GM21619 (cell line): Measurements from ENCODE around the gene TRERF1.

ENCODE experiments used
- ATAC-seq: cut with Tn5 transposase; IDR thresholded peaks from one replicate; pipeline ENCODE4 v1.9.1; 2021; ENCODE audit not compliant: unreplicated experiment

TRERF1 gene

DNA sequence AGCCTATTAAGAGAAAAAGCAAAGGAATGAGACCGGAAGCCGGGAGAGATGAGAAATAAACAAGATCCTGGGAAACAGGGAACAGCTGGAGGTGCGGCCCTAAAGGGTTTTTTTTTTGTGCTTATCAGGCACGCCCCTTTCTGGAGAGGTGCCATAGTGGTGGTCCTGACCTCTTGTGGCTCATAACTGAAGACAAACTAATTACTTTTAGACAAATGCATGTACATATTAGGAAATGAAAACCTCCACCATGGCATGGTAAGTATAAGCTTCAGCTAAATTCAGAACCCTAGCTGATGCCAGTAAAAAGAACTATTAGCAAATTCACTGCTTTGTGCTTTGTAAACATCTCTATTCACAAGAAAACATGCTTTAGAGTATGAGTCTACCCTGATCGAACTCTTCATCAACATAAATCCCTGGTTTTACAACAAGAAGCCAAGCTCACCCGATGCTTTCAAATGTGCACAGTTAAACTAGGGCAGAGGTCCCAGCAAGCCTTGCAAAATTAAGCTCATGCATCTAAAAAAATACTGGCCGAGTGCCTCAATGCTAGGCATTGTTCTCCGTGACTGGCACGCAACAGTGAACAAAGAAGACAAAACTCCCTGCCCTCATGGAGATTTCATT lies 137.7 kb downstream of the TRERF1 start:
- no peak for ATAC-seq

- ATAC-seq, result no peak
Observed at GRCh38 chr6:42313038-42313437, 138.7 kb downstream of the TRERF1 start.

- no peak for ATAC-seq
Observed at GRCh38 chr6:42307141-42307470, 144.6 kb downstream of the TRERF1 start.

GRCh38 chr6:42306439-42307140 lies 145.1 kb downstream of the TRERF1 start:
- ATAC-seq, result no peak

DNA sequence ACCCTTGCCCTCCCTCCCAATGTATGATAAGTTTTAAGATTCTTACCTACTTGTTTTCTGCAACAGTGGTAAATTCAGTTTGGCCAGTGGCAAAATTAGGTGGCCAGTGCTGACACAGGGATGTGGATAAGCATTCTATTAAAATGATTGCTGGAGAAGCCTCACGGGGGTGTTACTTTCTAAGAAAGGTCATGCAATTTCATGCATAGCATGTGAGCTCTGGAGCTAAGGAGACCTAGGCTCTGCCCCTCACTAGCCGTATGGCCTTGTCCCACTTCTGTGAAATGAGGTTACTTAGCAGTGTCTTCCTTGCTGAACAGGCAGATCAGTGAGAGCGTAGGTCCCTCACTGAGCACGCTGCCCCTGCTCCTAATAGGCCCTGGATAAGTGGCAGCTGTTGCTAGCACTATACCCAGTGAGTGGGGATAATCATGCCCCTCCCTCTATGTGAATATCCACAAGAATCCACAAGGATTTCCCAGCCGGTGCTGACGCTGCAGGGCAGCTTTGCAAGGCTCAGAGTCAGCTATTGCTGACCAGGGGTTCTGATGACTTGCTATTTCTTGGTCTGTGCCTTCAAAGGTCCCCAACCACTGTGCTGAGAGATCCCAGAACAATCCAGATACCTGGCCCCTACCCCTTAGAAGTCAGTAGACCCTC lies 147.5 kb downstream of the TRERF1 start:
- ATAC-seq, result no peak

GRCh38 chr6:42302411-42302810 lies 149.3 kb downstream of the TRERF1 start:
- ATAC-seq, result no peak

- no peak for ATAC-seq
Observed at GRCh38 chr6:42301986-42302385, 149.7 kb downstream of the TRERF1 start.

DNA sequence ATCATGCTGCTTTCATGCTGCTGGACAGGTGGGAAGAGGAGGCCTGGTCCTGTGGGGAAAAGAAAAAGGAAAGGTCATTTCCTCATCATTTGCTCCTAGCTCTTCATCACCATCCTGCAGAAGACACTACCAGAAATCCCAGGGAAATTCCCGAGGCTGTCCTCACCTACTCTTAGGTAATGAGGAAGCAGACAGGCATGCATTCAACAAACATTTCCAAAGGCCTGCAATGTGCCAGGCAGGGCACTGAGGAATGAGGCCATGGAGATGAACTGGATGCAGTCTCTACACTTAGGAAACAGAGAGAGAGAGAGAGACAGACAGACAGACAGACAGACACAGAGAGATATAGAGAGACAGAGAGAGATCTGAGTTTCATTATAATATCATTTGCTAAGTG lies 151.0 kb downstream of the TRERF1 start:
- ATAC-seq, result no peak

- no peak for ATAC-seq
Observed at GRCh38 chr6:42300185-42300584, 151.5 kb downstream of the TRERF1 start.

DNA sequence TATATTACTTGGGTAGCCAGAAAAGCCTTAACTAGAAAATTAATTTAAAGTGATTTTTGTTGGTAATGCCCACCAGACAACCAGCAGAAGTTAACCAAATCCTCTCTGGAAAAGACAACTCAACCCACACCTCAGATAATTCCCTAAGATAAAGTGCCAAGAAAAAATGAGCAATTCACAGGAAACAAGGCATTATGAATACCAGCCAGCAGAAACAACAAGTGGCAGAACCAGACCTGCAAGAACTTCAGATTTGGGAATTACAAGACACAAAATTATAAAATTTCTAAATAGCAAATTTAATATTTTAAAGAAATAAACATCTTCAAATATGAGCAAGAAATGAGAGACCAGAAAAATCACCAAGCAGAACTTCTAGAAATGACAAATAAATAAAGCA lies 154.1 kb downstream of the TRERF1 start:
- ATAC-seq, result no peak

- no peak for ATAC-seq
Observed at GRCh38 chr6:42296614-42297013, 155.1 kb downstream of the TRERF1 start.

DNA sequence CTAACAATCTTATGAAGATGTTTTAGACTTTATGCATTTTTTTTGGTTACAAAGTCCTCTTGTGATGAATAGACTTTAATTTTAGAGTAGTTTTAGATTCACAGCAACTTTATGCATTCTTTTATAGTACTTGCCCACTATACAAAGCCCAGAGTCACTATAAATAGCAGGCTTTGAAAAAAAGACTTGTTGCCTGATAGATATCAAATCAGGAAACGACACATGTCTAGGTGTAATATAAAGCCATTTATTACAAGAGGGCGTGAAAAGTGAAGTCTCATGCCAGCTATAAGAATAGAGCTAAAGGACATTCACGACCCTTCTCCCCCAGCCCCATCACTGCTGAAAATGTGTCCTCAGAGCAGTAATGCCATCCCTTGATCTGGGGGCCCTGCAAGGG lies 156.0 kb downstream of the TRERF1 start:
- no peak for ATAC-seq

- ATAC-seq, result no peak
Observed at GRCh38 chr6:42295181-42295580, 156.5 kb downstream of the TRERF1 start.

DNA sequence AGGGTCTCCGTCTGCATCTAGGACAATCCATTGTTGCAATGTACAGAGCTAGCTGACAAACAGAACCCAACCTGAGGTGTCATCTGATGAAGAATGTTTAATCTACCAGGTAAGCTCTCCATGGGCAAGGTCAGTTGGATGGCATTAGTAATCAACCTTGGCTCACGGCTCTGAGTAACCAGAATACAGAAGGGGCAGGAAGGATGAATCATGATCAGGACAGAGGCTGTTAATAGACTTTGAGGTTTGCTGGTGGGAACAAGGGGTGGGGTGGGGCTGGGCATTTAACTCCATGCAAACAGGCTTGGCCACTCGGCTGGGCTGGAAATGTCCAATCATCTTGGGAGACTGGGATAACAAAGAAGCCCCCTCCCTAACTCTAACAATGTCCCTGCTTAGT lies 157.0 kb downstream of the TRERF1 start:
- no peak for ATAC-seq

- no peak for ATAC-seq
Observed at GRCh38 chr6:42293386-42293977, 158.2 kb downstream of the TRERF1 start.

GRCh38 chr6:42292004-42292740 lies 159.6 kb downstream of the TRERF1 start:
- ATAC-seq, result no peak

DNA sequence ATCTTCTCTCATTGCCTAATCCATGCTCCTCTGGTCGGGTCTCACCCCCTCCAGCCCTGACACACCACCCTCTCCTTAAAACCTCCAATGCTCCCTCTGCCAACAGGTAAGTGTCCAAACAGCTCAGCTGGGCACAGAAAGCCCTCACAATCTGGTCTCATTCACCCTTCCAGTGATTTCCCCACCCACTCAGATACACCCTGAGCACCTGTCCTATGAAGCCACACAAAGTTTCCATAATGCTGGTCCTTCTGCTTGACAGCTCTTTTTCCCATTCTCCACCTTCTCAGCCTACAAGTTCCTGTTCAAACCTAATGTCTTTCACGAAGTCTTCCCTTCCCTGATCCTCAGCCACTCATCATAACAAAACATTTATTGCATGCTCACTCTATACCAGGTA lies 164.0 kb downstream of the TRERF1 start:
- no peak for ATAC-seq

DNA sequence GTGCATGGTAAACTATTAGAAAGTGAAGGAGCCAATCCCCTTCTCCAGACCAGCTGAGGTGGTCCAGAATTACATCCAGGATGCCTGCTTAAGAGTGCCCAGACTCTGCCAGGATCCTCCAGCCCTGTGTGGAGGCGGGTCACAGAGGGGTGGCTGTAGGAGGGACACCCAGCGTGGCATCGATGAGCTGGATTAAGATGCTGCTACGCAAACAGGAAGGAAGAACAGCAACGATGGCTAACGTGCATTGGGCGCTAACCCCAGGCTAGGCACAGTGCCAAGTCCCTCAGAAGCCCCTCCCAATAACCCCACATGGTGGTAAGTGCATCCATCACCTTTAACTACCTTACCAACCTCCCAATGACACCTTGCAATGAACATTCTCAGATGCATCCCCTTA lies 170.2 kb downstream of the TRERF1 start:
- ATAC-seq, result no peak

GRCh38 chr6:42280966-42281533 lies 170.7 kb downstream of the TRERF1 start:
- no peak for ATAC-seq

DNA sequence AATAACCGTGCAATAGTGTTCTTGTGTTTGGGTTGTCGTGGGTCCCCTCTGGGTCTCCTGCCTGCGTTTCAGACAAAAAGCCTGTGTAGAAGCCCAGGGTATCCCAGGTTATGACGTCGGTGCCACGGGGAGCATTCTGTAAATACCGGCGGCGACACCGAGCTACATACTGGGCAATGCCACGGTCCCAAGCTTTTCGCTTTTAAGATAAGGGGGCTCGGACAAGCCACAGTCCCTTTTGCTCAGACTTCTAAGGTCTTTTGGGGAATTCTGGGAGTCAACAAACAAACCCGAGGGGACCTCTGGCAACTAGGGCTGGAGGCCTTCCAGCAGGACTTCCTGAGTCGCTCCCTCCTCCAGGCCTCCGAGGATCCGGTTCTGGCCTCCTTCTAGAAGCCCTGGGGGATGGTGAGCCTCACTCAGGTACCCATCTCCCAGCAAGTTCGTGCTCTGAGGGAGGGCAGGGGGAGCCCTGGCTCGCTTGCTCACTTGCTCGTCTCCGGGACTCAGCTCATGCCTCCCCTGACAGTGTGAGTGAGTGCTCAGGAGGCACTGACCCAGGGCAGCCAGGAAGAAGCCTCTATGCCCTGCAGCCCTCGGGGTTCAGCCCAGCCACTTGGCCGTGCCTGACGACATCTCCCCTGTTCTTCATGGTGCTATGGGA lies 171.6 kb downstream of the TRERF1 start:
- ATAC-seq, result no peak
